ENCODE measurements around the gene DTYMK. TPM values are rescaled to one million over a fixed set of nuclear protein-coding genes. Genes with fewer than 3 reads are reported as not detected.
"Not testable (repeated sequence)": the region's sequence is repeated elsewhere in the genome, so short reads cannot be mapped to it uniquely, and the experiment has no call there.

The DTYMK gene, protein sequence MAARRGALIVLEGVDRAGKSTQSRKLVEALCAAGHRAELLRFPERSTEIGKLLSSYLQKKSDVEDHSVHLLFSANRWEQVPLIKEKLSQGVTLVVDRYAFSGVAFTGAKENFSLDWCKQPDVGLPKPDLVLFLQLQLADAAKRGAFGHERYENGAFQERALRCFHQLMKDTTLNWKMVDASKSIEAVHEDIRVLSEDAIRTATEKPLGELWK
- 10 to 100 TPM; 13.4 to 23.7 TPM for total RNA-seq
- long read RNA-seq, transcript DTYMK-201 (5 exons, 1,232 nt) = major isoform, 16 of 20 reads
- long read RNA-seq, partial matches to known transcripts = 1 of 20 reads
- long read RNA-seq, other reads (novel, unspliced or antisense) = 1 of 20 reads

GRCh38 chr2:241686650-241687425 lies at the start of gene DTYMK:
Gene DTYMK, minus strand, starts transcription at chr2:241686815. Its CDS starts 32 bp downstream, at chr2:241686783.
- ATAC-seq = peak; percentile 93
- peak; percentile 95 for DNase-seq
- intact Hi-C loops (cut with DNase I, micrococcal nuclease) = no loop called here

DNA sequence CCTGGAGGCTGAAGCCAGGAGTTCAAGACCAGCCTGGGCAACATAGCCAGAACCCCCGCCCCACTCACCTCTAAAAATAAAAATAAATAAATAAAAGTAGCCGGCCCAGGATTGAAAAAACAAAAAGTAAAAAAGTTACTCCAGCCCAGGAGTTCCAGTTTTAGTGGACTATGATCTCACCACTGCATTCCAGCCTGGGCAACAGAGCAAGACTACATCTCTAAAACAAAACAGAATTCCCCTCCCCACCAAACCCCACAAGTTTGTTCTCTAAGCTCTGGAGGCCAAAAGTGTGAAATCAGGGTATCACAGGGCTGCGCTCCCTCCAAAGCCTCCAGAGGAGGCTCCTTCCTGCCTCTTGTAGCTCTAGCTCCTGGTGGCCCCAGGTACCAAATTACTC lies 49.5 kb upstream of the DTYMK start:
- ATAC-seq (no peak), DNase-seq (no peak)
- intact Hi-C loops (cut with DNase I, micrococcal nuclease) = no loop called here

- DNase-seq (peak; percentile 93 to 99), ATAC-seq (peak; percentile 84)
- intact Hi-C loops (cut with DNase I, micrococcal nuclease) = no loop called here
Measured at GRCh38 chr2:241734467-241735208, 48.0 kb upstream of the DTYMK start, which contains the start of gene D2HGDH. Gene D2HGDH, plus strand, starts transcription at chr2:241734630. Its CDS starts 595 bp downstream, at chr2:241735225.

- ATAC-seq (no peak), DNase-seq (no peak)
- intact Hi-C loops (cut with DNase I, micrococcal nuclease) = no loop called here
Measured at GRCh38 chr2:241734208-241734466, 47.5 kb upstream of the DTYMK start.

- intact Hi-C loops (cut with DNase I, micrococcal nuclease) = no loop called here
- DNase-seq (peak in 1 of 2 donors; percentile 36), ATAC-seq (no peak)
Measured at GRCh38 chr2:241733391-241734207, 47.0 kb upstream of the DTYMK start.

- DNase-seq = peak; percentile 64 to 67
- intact Hi-C loops (cut with DNase I, micrococcal nuclease); ATAC-seq: not testable (repeated sequence)
Measured at GRCh38 chr2:241732513-241733186, 46.0 kb upstream of the DTYMK start.

DNA sequence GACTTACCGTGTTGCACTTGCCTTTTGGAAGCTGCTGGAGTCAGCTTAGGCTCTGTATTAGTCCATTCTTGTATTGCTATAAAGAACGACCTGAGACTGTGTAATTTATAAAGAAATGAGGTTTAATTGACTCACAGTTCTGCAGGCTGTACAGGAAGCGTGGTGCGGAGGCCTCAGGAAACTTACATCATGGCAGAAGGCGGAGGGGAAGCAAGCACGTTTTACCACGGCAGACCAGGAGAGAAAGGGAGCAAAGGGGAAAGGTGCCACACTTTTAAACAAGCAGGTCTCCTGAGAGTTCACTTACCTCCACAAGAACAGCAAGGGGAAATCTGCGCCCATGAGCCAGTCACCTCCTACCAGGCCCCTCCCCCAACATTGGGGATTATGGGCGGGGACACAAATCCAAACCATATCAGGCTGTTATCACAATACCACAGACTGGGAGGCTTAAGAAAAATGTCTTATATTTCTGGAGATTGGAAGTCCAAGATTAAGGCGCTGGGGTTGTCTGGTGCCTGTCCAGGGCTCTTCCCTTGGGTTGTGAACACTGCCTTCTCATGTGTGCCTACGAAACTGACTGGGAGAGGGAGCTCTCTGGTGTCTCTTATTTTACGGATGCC lies 44.2 kb upstream of the DTYMK start:
- ATAC-seq = no peak
- intact Hi-C loops (cut with DNase I, micrococcal nuclease) = no loop called here

GRCh38 chr2:241729868-241730267 lies 43.3 kb upstream of the DTYMK start:
- intact Hi-C loops (cut with DNase I, micrococcal nuclease) = no loop called here
- ATAC-seq = no peak
- DNase-seq = no peak

More for the DNA sequence above, 44.2 kb upstream of the DTYMK start:
- no peak for DNase-seq

DNA sequence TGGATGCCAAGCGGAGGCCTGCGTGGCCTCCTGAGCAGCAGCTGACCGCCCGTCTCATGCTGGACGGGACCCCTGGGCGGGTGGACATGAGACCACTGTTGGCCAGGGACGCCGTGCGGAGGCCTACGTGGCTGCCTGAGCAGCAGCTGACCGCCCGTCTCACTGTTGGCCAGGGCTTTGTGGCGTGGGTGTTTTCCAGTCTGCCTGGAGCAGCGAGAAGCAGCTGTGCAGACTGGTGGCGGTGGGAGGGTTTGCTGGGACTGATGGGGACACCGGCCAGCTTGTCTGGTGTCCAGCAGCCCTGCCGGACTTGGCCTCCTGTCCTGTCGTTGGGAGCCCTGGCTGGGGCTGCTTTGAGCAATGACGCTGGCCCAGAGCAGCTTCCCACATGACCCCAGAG lies 42.0 kb upstream of the DTYMK start:
- intact Hi-C loops (cut with DNase I, micrococcal nuclease) = no loop called here
- DNase-seq (no peak), ATAC-seq (no peak)

- no peak for DNase-seq
- peak; percentile 5 for ATAC-seq
- intact Hi-C loops (cut with DNase I, micrococcal nuclease) = no loop called here
Measured at GRCh38 chr2:241728000-241728399, 41.4 kb upstream of the DTYMK start.

DNA sequence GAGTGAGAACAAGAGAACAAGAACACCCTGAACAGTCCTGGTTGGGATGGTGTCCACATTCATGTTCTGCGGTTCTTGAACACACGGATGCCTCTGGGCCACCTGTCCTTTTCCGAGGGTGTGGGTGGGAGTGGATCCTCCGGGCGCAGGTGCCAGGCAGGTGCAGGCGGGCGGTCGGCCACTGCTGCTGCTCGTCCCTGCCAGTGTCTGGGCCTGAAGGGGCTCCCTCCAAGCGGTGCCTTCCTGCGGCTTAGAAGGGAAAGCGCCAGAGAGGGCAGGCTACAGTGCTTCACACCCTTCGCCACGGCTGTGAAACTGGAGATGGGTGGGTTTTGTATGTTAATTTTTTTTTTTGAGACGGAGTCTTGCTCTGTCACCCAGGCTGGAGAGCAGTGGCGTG lies 39.8 kb upstream of the DTYMK start:
- no peak for ATAC-seq
- intact Hi-C loops (cut with DNase I, micrococcal nuclease) = no loop called here
- no peak for DNase-seq

DNA sequence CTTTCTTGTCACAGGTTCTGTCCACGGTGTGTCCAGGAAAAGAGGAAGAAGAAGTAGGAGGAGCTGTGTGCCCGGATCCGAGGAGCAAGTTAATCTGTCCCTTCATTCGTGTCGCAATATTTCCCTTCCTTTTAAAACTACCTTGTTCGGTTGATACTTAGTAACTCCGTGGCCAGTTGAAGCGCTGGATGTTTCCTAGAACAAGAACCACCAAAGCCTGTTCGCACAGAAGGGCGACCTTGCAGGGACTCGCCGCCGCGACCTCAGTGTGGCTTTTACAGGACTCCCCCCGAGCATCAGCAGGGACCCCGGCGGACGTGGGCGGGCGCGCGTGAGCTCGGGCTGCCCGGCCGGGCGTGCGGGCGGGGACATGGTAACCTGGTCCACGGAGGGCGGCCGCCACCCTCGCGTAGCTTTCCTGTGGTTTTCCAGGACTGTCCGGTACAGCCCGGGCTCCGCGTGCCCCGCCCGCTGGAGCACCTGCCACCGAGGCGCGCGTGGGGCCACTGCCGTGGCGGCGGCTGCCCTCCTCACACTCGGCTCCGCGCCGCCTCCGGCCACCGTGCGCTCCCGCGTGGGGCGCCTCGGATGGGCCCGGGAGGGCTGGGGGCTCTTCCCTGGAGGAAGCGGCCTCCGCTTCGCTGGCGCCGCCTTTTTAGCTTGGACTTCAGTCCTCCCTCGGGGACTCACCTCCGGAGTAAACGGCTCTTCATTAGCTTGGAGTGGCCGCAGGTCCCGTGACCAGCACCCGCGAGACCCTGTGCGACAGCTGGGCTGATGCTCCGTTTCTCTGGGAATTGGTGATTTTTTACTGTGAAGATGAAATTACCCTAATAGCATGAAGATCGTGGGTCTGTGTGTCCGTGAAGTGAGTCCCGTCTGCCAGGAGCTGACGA lies 38.6 kb upstream of the DTYMK start:
- ATAC-seq (no peak), DNase-seq (no peak)
- intact Hi-C loops (cut with DNase I, micrococcal nuclease) = no loop called here

GRCh38 chr2:241724259-241724974 lies 37.8 kb upstream of the DTYMK start:
- intact Hi-C loops (cut with DNase I, micrococcal nuclease) = no loop called here
- ATAC-seq = no peak
- no peak for DNase-seq

DNA sequence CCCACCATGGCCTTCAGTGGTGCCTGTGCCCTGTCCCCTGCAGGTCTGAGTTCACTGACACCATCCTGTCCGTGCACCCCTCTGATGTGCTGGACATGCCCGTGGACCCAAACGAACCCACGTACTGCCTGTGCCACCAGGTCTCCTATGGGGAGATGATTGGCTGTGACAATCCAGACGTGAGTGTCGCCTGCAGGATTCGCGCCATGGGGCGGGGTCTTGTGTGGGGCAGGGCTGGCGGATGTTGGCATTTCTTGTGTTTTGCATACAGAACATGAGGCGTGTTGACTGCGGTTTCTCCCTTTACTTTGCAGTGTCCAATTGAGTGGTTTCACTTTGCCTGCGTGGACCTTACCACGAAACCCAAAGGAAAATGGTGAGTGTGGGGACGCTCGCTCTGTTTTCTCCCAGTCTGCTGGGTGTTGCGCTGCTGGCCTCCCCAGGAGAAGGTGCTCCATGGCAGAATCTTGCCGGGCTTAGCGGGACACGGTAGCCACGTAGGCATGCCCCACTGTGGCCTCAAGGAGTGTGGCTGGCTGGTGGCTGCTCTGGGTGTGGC lies 36.4 kb upstream of the DTYMK start:
- DNase-seq (no peak), ATAC-seq (no peak)
- intact Hi-C loops (cut with DNase I, micrococcal nuclease) = no loop called here

DNA sequence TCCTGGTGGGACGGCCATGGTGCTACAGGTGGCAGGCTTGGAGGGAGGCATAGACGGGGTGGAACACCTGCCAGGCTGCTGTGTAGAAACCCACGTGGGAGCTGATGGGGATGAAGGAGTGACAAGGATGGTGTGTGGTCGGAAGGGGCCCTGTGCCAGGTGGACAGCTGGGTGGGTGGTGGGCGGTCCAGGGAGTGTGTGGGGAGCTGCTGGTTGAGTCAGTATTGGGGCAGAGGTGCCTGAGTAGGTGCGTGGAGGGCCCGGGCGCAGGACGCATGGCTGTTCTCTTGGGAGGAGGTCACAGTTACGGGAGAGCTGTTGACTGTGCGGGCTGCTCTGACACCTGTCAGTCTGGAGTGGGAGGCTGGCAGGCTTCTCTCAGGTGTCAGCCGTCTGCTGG lies 35.2 kb upstream of the DTYMK start:
- ATAC-seq (no peak), DNase-seq (no peak)
- intact Hi-C loops (cut with DNase I, micrococcal nuclease) = no loop called here

DNA sequence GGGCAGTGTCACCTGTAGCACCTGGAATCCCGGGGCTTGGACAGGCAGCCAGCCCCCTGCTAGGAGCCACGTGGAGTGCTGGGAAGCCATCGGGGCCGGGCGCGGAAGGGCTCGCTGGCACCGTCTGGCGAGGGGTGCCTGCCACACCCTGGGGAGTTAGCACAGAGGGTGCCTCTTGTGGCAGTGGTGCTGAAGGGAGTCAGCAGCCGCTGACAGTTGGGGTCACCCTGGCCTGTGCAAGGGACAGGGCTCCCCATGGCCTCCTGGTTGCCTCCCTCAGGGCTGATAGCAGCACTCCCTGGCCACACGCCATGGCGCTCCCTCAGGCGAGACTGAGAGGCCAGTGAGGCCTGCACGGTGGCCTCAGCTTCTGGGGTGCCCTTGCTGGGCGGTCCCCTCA lies 33.9 kb upstream of the DTYMK start:
- DNase-seq = no peak
- intact Hi-C loops (cut with DNase I, micrococcal nuclease) = no loop called here
- peak; percentile 14 for ATAC-seq

All from left colon (tissue), 2 donors.